HCT116 (cell line): ENCODE measurements around the gene PPWD1. TPM values are rescaled to one million over a fixed set of nuclear protein-coding genes. Genes with fewer than 3 reads are reported as not detected.

Source experiments
- ATAC-seq: fragments of 200-7000 bp; cut with Tn5 transposase; 2 replicates; pipeline ENCODE4 v1.9.1; 2020; ENCODE audit warnings: mild to moderate bottlenecking, moderate library complexity
- BruUV-seq: library from RNA; stranded (reverse); fragments of 400-500 nt; replicated peaks from 2 replicates; lab custom pipeline; 2021; lab: Mats Ljungman, UMichigan
- CTCF ChIA-PET: fragments of 300-600 bp; sonication (Branson Sonifier 250); formaldehyde crosslinking; loops from one replicate; lab custom pipeline; 2021; ENCODE audit warnings: antibody characterized with exemption; lab: Charles Lee
- POLR2A ChIA-PET: fragments of 300-600, 350-600 bp; sonication (Branson Sonifier 250); formaldehyde crosslinking; loops from one replicate; lab custom pipeline; 2021; ENCODE audit warnings: antibody characterized with exemption; lab: Charles Lee
- RAD21 ChIA-PET, 2 experiments: fragments of 300-600 bp; sonication (Branson Sonifier 250); formaldehyde crosslinking; loops; one replicate each; lab custom pipeline; 2023; ENCODE audit warnings: low total read pairs in 2 of 2; ENCODE audit not compliant: uncharacterized antibody in 2 of 2, unreplicated experiment in 2 of 2, low non-redundant PET in 1 of 2; lab: Charles Lee
- DNase-seq: peaks from one replicate; pipeline ENCODE4 v3.0.0-alpha.2; 2010; ENCODE audit warnings: low read depth, low spot score
- H2AFZ ChIP-seq: fragments of 200-600 bp; shearing (Covaris generic), sonication (generic); 2 replicates; pipeline ENCODE4 v1.6.1; 2017; ENCODE audit warnings: low read depth, mixed run types, mixed read lengths, antibody characterized with exemption, low read length; ENCODE audit not compliant: poor library complexity, severe bottlenecking
- H3K27ac ChIP-seq: 2 replicates; pipeline ENCODE4 v1.5.1; 2012; ENCODE audit warnings: low read depth, low read length
- H3K27me3 ChIP-seq: fragments of 200-600 bp; sonication (generic); 2 replicates; pipeline ENCODE4 v1.6.1; 2016; ENCODE audit warnings: mixed run types, low read length, mixed read lengths; ENCODE audit not compliant: insufficient read depth
- H3K36me3 ChIP-seq, 2 experiments: fragments of 200-500 bp in 1 of 2; fragments of 200-600 bp in 1 of 2; sonication (Bioruptor generic) in 1 of 2; sonication (generic) in 1 of 2; 2 replicates each; pipeline versions ENCODE4 v1.5.1 to v1.6.1; 2014 to 2016; ENCODE audit warnings: low read length in 2 of 2, inconsistent platforms in 1 of 2, mixed read lengths in 1 of 2, mixed run types in 1 of 2; ENCODE audit not compliant: insufficient read depth in 2 of 2, control insufficient read depth in 1 of 2
- H3K4me1 ChIP-seq, 2 experiments: fragments of 200-600 bp in 1 of 2; sonication (generic) in 1 of 2; 2 replicates each; pipeline versions ENCODE4 v1.5.1 to v1.6.1; 2012 to 2017; ENCODE audit warnings: low read length in 2 of 2, inconsistent platforms in 1 of 2, mild to moderate bottlenecking in 1 of 2, mixed read lengths in 1 of 2, mixed run types in 1 of 2, moderate library complexity in 1 of 2; ENCODE audit not compliant: insufficient read depth in 2 of 2, control insufficient read depth in 1 of 2
- H3K4me2 ChIP-seq: fragments of 200-600 bp; sonication (generic); 2 replicates; pipeline ENCODE4 v1.6.1; 2017; ENCODE audit warnings: mixed run types, low read length, mixed read lengths
- H3K4me3 ChIP-seq, 2 experiments: fragments of 200-600 bp in 1 of 2; sonication (generic) in 1 of 2; replicated peaks in 1 of 2; 2 replicates each; pipeline ENCODE4 v1.5.1; 2011 to 2016; ENCODE audit warnings: low read length in 2 of 2, control low read depth in 1 of 2, low read depth in 1 of 2, mild to moderate bottlenecking in 1 of 2, mixed read lengths in 1 of 2, mixed run types in 1 of 2
- H3K79me2 ChIP-seq: fragments of 200-600 bp; sonication (generic); 2 replicates; pipeline ENCODE4 v1.6.1; 2017; ENCODE audit warnings: mild to moderate bottlenecking, mixed run types, low read length, moderate library complexity, mixed read lengths; ENCODE audit not compliant: insufficient read depth
- H3K9ac ChIP-seq: fragments of 200-600 bp; sonication (generic); 2 replicates; pipeline ENCODE4 v1.6.1; 2016; ENCODE audit warnings: low read length, mixed read lengths
- H3K9me2 ChIP-seq: fragments of 200-600 bp; sonication (generic), shearing (Covaris generic); 2 replicates; pipeline ENCODE4 v1.6.1; 2017; ENCODE audit warnings: mixed run types, mild to moderate bottlenecking, moderate library complexity; ENCODE audit not compliant: insufficient read depth
- H3K9me3 ChIP-seq, 2 experiments: fragments of 200-500 bp in 1 of 2; fragments of 200-600 bp in 1 of 2; sonication (Bioruptor generic) in 1 of 2; sonication (generic) in 1 of 2; 2 replicates each; pipeline ENCODE4 v1.6.1; 2014 to 2017; ENCODE audit warnings: low read length in 2 of 2, mixed read lengths in 2 of 2, inconsistent platforms in 1 of 2, low read depth in 1 of 2, mild to moderate bottlenecking in 1 of 2, mixed run types in 1 of 2, moderate library complexity in 1 of 2; ENCODE audit not compliant: control insufficient read depth in 1 of 2, insufficient read depth in 1 of 2
- H4K20me1 ChIP-seq: fragments of 200-600 bp; sonication (generic), shearing (Covaris generic); 2 replicates; pipeline ENCODE4 v1.6.1; 2017; ENCODE audit warnings: mixed run types, mild to moderate bottlenecking, moderate library complexity; ENCODE audit not compliant: insufficient read depth
- CBX3 ChIP-seq: IDR thresholded peaks from 2 replicates; pipeline ENCODE4 v1.6.1; 2012; ENCODE audit warnings: low read depth
- CEBPB ChIP-seq: IDR thresholded peaks from 2 replicates; pipeline ENCODE4 v1.6.1; 2012; ENCODE audit warnings: low read depth
- ELF1 ChIP-seq: IDR thresholded peaks from 2 replicates; pipeline ENCODE4 v1.6.1; 2012; ENCODE audit warnings: low read depth, borderline replicate concordance
- EZH2 ChIP-seq: fragments of 200-600 bp; sonication (generic); IDR thresholded peaks from 2 replicates; pipeline ENCODE4 v1.6.1; 2017; ENCODE audit warnings: antibody characterized with exemption, mixed run types
- FOSL1 ChIP-seq: IDR thresholded peaks from 2 replicates; pipeline ENCODE4 v1.6.1; 2012; ENCODE audit warnings: low read depth
- JUND ChIP-seq: IDR thresholded peaks from 2 replicates; pipeline ENCODE4 v1.6.1; 2012
- POLR2A ChIP-seq: IDR thresholded peaks from 2 replicates; pipeline ENCODE4 v1.7.0; 2011; ENCODE audit warnings: borderline replicate concordance; ENCODE audit not compliant: insufficient read depth, insufficient read length; ENCODE audit errors: extremely low read depth
- POLR2AphosphoS5 ChIP-seq: IDR thresholded peaks from 2 replicates; pipeline ENCODE4 v1.6.1; 2011; ENCODE audit warnings: mild to moderate bottlenecking, low read depth, low read length, moderate library complexity
- TCF7L2 ChIP-seq: IDR thresholded peaks from 2 replicates; pipeline ENCODE4 v1.7.0; 2011; ENCODE audit warnings: borderline replicate concordance, inconsistent platforms; ENCODE audit not compliant: insufficient read depth, insufficient read length; ENCODE audit errors: extremely low read depth
- ZNF274 ChIP-seq: fragments of 200-500 bp; sonication (Bioruptor generic); IDR thresholded peaks from 2 replicates; pipeline ENCODE4 v1.6.1; 2014; ENCODE audit warnings: mild to moderate bottlenecking, low read depth, low read length, inconsistent platforms
- intact Hi-C: fragments of 100-400 bp; cut with micrococcal nuclease; formaldehyde crosslinking; loops from 2 replicates; pipeline ENCODE4 v1.10.0; 2022
- total RNA-seq: library from RNA; stranded (reverse); gene quantifications from one replicate; pipeline ENCODE4 v1.2.1, GENCODE V29; 2021; ENCODE audit not compliant: unreplicated experiment
- TF ChIP-seq, protein P1 (sequence below), 3 experiments: fragments of 200-600 bp in 1 of 3; sonication (generic) in 1 of 3; IDR thresholded peaks in 2 of 3; conservative IDR thresholded peaks in 1 of 3; 2 replicates each; pipeline ENCODE4 v1.5.1; 2012 to 2017; ENCODE audit warnings: low read depth in 2 of 3, low read length in 2 of 3, antibody characterized with exemption in 1 of 3, borderline replicate concordance in 1 of 3, control low read depth in 1 of 3, mild to moderate bottlenecking in 1 of 3, mixed read lengths in 1 of 3, mixed run types in 1 of 3, moderate library complexity in 1 of 3; ENCODE audit not compliant: insufficient read depth in 1 of 3
- TF ChIP-seq, protein P2 (sequence below): IDR thresholded peaks from 2 replicates; pipeline ENCODE4 v1.6.1; 2011; ENCODE audit warnings: mild to moderate bottlenecking, low read length, moderate library complexity; ENCODE audit not compliant: insufficient replicate concordance; ENCODE audit errors: extremely low read depth
- TF ChIP-seq, protein P3 (sequence below): IDR thresholded peaks from 2 replicates; pipeline ENCODE4 v1.6.1; 2012
- TF ChIP-seq, protein P4 (sequence below): IDR thresholded peaks from 2 replicates; pipeline ENCODE4 v1.6.1; 2012; ENCODE audit warnings: low read depth
- TF ChIP-seq, protein P5 (sequence below): IDR thresholded peaks from 2 replicates; pipeline ENCODE4 v1.6.1; 2012

The PPWD1 gene
- total RNA-seq, 1 experiment from 2014 or later, result 25.5 TPM

DNA sequence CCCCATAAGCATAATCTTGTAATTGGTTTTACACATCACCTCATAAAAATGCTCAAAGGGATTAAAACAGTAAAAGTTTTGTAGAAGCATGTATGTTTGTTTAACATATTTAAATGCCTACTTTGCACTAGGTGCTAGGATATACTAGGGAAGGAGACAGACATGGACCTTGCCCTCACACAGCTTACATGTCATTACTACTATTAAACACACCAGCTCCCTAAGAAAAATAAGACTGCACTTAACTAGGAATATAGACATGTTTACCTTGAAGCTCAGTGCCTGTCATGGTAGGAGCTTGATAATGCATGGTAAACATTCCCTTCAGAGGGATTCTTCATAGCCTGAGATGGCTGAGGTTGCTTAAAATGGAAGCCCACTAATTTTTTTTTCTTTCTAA is 67.9 kb downstream of the PPWD1 start:
- H2AFZ ChIP-seq, result no peak overlapping the region
- TF ChIP-seq, protein P1, sequence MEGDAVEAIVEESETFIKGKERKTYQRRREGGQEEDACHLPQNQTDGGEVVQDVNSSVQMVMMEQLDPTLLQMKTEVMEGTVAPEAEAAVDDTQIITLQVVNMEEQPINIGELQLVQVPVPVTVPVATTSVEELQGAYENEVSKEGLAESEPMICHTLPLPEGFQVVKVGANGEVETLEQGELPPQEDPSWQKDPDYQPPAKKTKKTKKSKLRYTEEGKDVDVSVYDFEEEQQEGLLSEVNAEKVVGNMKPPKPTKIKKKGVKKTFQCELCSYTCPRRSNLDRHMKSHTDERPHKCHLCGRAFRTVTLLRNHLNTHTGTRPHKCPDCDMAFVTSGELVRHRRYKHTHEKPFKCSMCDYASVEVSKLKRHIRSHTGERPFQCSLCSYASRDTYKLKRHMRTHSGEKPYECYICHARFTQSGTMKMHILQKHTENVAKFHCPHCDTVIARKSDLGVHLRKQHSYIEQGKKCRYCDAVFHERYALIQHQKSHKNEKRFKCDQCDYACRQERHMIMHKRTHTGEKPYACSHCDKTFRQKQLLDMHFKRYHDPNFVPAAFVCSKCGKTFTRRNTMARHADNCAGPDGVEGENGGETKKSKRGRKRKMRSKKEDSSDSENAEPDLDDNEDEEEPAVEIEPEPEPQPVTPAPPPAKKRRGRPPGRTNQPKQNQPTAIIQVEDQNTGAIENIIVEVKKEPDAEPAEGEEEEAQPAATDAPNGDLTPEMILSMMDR (IDR thresholded peaks at IDR 0.05 in 2 of 3, conservative IDR thresholded peaks at IDR 0.05 in 1 of 3; ENCODE audit: borderline replicate concordance in 1 of 3, insufficient read depth in 1 of 3, low read depth in 2 of 3, low read length in 2 of 3), result no peak
- TF ChIP-seq, protein P2, sequence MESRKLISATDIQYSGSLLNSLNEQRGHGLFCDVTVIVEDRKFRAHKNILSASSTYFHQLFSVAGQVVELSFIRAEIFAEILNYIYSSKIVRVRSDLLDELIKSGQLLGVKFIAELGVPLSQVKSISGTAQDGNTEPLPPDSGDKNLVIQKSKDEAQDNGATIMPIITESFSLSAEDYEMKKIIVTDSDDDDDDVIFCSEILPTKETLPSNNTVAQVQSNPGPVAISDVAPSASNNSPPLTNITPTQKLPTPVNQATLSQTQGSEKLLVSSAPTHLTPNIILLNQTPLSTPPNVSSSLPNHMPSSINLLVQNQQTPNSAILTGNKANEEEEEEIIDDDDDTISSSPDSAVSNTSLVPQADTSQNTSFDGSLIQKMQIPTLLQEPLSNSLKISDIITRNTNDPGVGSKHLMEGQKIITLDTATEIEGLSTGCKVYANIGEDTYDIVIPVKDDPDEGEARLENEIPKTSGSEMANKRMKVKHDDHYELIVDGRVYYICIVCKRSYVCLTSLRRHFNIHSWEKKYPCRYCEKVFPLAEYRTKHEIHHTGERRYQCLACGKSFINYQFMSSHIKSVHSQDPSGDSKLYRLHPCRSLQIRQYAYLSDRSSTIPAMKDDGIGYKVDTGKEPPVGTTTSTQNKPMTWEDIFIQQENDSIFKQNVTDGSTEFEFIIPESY, result no peak
- TF ChIP-seq FOSL1 (no peak), POLR2AphosphoS5 (no peak), TCF7L2 (no peak), CEBPB (no peak), EZH2 (no peak), CBX3 (no peak), JUND (no peak), ZNF274 (no peak), ELF1 (no peak), POLR2A (no peak)
- TF ChIP-seq, protein P3, sequence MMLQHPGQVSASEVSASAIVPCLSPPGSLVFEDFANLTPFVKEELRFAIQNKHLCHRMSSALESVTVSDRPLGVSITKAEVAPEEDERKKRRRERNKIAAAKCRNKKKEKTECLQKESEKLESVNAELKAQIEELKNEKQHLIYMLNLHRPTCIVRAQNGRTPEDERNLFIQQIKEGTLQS, result no peak
- TF ChIP-seq, protein P4, sequence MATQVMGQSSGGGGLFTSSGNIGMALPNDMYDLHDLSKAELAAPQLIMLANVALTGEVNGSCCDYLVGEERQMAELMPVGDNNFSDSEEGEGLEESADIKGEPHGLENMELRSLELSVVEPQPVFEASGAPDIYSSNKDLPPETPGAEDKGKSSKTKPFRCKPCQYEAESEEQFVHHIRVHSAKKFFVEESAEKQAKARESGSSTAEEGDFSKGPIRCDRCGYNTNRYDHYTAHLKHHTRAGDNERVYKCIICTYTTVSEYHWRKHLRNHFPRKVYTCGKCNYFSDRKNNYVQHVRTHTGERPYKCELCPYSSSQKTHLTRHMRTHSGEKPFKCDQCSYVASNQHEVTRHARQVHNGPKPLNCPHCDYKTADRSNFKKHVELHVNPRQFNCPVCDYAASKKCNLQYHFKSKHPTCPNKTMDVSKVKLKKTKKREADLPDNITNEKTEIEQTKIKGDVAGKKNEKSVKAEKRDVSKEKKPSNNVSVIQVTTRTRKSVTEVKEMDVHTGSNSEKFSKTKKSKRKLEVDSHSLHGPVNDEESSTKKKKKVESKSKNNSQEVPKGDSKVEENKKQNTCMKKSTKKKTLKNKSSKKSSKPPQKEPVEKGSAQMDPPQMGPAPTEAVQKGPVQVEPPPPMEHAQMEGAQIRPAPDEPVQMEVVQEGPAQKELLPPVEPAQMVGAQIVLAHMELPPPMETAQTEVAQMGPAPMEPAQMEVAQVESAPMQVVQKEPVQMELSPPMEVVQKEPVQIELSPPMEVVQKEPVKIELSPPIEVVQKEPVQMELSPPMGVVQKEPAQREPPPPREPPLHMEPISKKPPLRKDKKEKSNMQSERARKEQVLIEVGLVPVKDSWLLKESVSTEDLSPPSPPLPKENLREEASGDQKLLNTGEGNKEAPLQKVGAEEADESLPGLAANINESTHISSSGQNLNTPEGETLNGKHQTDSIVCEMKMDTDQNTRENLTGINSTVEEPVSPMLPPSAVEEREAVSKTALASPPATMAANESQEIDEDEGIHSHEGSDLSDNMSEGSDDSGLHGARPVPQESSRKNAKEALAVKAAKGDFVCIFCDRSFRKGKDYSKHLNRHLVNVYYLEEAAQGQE, result no peak
- TF ChIP-seq, protein P5, sequence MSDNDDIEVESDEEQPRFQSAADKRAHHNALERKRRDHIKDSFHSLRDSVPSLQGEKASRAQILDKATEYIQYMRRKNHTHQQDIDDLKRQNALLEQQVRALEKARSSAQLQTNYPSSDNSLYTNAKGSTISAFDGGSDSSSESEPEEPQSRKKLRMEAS, result no peak
- TF ChIP-seq, all 23 proteins: peak for 0
- no peaks in the 10 kb centered on the region; the same call in 1 of the 2 replicates for H4K20me1 ChIP-seq
- DNase-seq (no peak), ATAC-seq (no peak)
- H3K36me3 ChIP-seq, result 0 out of 4 replicates have a peak, but pooled peaks cover 0 to under 1% of the 10 kb centered on the region in 2 experiments
- peaks cover 0 to 3% of the 10 kb centered on the region in 2 experiments; a peak in 2 of 4 replicates for H3K4me1 ChIP-seq
- H3K9me3 ChIP-seq, result no peaks in the 10 kb centered on the region
- no peak overlapping the region for H3K4me2 ChIP-seq
- intact Hi-C loops, result no loop called here
- BruUV-seq, result no TSS peak
- ChIA-PET CTCF (no interaction called here), POLR2A (no interaction called here), RAD21 (no interaction called here)
- no peak overlapping the region for H3K9ac ChIP-seq
- H3K79me2 ChIP-seq, result peaks cover 35% of the 10 kb centered on the region
- no peaks in the 10 kb centered on the region for H3K9me2 ChIP-seq
- no peak overlapping the region for H3K27ac ChIP-seq
- no peaks in the 10 kb centered on the region for H3K27me3 ChIP-seq
- no peak overlapping the region for H3K4me3 ChIP-seq
